Ecto neural progenitor cell (in vitro differentiated cells): ENCODE data around the gene CCNYL1.

Source experiments
- DNase-seq: peaks from one replicate; pipeline ENCODE4 v3.0.0-alpha.2; 2018; ENCODE audit warnings: low spot score

Gene CCNYL1

DNA sequence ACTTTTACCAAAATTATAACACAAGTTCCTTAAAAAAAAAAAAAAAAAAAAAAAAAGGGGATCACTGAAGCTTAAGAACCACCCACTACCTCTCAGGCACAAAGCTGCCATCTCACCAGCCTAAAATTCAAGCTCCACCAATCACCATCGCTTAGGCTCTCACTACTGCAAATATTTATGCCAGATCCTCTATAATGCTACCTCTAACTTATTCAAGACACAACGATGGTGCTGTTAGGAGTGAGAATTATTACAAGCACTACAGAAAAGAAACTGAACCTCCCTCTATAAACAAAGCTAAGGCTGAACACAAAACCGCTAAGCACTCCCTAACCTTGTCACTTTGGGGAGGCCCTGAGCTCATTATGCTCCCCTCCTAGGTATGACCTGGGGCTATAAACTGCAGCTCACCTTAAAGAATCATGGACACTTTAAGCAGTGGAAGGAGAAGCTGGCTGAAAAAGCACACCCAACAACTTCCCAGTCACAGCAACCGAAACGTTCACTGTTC lies 54.7 kb downstream of the CCNYL1 start:
- DNase-seq = no peak

- peak; percentile 65 for DNase-seq
Observed at GRCh38 chr2:207766697-207767460, 55.4 kb downstream of the CCNYL1 start.

DNA sequence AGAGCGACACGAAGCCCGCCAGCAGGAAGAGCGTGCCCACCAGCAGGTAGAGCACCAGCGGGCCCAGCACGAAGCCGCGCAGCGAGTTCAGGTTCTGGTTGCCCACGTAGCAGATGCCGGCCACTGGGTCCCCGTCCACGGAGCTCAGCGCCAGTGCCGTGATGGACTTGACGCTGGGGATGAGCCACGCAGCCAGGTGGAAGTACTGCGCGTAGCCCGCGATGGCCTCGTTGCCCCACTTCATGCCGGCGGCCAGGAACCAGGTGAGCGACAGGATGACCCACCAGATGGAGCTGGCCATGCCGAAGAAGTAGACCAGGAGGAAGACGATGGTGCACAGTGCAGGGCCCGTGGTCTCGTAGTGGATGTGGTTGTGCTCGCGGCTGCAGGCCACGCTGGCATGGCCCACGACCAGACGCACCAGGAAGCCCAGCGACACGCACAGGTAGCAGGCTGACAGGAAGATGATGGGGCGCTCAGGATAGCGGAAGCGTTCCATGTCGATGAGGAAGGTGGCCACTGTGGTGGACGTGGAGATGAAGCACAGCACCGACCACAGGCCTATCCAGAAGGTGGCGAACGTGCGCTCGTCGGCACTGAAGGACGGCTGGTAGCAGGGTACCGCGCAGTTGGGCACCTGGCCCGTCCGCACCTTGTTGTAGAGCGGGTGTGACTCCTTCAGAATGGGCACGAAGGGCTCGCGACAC lies 56.2 kb downstream of the CCNYL1 start:
- DNase-seq = peak; percentile 74

DNA sequence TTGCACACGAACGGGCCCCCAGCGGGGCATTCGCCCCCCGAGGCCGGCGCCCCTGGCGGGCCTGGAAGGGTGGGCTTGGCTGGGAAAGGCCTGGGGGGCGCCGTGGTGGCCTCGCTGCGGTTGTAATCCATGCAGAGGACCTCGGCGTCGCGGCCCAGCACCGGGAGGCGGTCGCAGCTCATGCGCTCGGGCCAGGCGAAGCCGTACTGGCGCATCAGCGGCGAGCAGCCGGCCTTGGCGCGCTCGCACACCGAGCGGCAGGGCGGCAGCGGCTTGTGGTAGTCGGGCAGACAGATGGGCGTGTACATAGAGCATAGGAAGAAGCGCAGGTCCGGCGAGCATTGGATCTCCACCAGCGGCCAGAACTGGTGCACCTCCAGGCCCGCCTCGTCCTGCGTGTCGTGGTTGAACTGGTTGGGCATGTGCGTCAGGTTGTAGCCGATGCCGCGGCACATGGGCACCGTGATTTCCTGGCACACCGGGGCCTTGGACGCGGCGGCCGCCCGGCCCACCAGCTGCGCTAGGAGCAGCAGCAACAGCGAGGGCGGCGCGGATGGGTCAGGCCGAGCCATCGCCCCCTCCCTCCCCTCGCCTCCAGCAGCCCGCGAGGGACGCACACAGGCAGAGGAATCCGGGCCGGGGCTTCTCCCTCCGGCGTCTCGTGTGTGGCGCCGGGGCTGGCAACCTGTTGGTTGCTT lies 56.9 kb downstream of the CCNYL1 start:
- peak; percentile 76 for DNase-seq

DNA sequence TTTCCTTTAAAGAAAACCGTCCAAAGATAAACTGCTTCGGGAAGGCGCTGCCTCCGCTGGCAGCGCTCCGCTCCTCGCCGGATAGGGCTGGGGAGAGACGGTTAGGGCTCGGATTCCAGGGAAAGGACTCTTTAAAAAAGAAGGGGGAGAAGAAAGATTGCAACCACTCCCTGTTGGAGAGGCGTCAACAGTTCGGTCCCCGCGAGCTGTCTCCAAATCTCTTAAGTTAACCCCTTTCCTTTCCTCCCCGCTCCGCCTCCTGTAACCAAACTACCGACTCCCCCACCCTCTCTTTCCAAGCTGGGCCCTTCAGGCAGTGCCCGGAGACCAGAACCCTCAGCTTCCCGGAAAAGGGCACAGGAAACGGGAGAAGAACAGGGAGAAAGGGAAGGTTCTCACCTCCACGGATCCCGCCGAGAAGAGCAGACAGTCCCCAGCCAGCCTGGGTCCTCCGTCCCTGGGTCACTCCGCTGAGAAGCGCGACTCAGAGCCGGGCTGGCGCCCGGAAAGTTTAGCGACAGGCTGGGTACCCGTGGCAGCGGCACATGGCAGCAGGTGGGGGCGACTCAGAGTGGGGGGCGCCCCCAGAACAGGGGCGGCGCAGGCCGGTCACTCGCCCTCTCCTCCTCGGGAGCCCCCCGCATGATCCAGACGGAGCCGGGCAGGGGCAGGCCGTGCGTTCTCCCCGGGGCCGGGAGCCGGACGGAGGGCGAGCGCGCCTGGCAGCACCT lies 57.6 kb downstream of the CCNYL1 start:
- no peak for DNase-seq

- DNase-seq = no peak
Observed at GRCh38 chr2:207770602-207771404, 59.4 kb downstream of the CCNYL1 start.

- DNase-seq = no peak
Observed at GRCh38 chr2:207771421-207771820, 60.0 kb downstream of the CCNYL1 start.

DNA sequence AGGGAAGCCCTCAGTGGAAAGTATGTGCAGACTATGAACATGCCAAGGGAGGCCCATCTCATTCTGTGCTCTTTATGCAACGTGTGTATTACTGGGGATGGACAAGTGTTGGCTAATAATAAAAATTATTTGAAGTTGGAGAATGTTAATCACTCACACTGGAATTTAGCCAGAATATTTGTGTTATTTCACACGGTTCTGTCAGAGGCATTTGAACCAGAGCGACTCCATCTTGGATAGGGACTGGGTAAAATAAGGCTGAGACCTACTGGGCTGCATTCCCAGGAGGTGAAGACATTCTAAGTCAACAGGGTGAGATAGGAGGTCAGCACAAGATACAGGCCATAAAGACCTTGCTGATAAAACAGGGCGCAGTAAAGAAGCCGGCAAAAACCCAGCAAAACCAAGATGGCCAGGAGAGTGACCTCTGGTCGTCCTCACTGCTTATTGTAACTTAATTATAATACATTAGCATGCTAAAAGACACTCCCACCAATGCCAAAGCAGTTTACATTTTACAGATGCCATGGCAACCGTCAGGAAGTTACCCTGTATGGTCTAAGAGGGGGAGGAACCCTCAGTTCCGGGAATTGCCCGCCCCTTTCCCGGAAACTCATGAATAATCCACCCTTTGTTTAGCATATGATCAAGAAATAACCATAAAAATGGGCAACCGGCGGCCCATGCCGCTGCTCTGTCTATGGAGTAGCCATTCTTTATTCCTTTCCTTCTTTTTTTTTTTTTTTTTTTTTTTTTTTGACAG lies 60.8 kb downstream of the CCNYL1 start:
- DNase-seq = no peak

- DNase-seq = no peak
Observed at GRCh38 chr2:207772844-207773205, 61.4 kb downstream of the CCNYL1 start.

GRCh38 chr2:207775473-207775872 lies 64.0 kb downstream of the CCNYL1 start:
- DNase-seq = no peak

GRCh38 chr2:207777124-207777523 lies 65.7 kb downstream of the CCNYL1 start:
- no peak for DNase-seq

GRCh38 chr2:207778298-207778882 lies 67.0 kb downstream of the CCNYL1 start:
- no peak for DNase-seq

- no peak for DNase-seq
Observed at GRCh38 chr2:207779523-207779922, 68.1 kb downstream of the CCNYL1 start.

DNA sequence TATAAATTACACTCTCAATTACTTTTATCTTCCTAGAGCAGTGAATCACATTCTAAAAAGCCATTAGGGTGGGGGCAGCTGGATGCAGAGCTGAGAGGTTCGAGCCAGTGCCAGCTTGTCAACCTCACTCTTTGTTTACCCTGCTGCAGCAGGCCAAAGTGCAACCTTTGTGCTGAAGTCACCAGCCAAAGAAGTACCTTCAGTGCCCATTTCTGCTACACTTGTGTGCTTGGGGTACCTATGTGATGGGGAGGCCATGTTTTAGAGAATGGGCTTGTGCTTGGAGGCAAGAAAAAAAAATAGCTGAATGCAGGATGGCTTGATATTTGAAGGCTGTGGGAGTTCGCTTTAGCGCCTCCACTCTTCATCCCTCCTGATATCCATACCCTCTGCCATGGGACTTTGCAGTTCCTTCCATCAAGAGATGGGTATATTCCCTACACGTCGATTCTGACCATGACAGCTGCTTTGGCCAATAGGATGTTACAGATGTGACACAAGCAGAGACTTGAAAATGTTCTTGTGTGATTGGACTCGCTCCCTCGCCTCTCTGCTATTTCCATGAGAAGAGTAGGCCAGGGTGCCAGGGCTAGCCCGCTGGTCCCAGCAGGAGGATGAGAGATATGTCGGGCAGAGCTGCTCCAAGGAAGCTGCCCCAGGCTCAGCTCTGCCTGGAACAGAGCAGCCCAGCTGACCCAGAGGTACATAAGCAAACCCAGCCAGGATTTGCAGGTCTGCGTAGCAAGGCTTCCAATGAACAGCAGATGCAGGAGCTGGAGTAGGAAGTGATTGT lies 71.0 kb downstream of the CCNYL1 start:
- no peak for DNase-seq

GRCh38 chr2:207783514-207783913 lies 72.1 kb downstream of the CCNYL1 start:
- no peak for DNase-seq

GRCh38 chr2:207784898-207785297 lies 73.5 kb downstream of the CCNYL1 start:
- DNase-seq = no peak

DNA sequence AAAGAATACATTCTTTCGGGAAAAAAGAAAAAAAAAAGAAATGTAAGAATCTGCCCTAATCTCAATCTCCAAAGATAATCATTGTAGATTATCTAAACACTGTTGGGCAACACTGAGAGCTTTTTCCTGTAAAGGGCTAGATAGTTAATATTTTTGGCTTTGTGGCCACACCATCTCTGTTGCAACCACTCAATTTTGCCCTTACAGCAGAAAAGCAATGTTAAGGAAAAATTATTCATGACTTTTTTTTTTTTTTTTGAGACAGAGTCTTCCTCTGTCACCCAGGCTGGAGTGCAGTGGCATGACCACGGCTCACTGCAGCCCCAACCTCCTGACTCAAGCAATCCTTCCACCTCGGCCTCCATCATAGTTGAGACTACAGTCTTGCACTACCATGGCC lies 75.6 kb downstream of the CCNYL1 start:
- DNase-seq = no peak

- DNase-seq = no peak
Observed at GRCh38 chr2:207787800-207788199, 76.4 kb downstream of the CCNYL1 start.

- no peak for DNase-seq
Observed at GRCh38 chr2:207790898-207791297, 79.5 kb downstream of the CCNYL1 start.
